Upper lobe of left lung (tissue), 4 donors: ENCODE data around the gene TACR3.

Source experiments
- EP300 ChIP-seq, 4 donors: sonication (generic); formaldehyde crosslinking; IDR thresholded peaks; one replicate each; pipeline ENCODE4 v1.5.1; 2017; ENCODE audit warnings: antibody characterized with exemption in 4 of 4, control low read depth in 2 of 4
- POLR2A ChIP-seq, 4 donors: fragments of 450-650 bp; IDR thresholded peaks; one replicate each; pipeline ENCODE4 v1.5.1; 2016 to 2017; ENCODE audit warnings: antibody characterized with exemption in 4 of 4, mild to moderate bottlenecking in 2 of 4
- POLR2AphosphoS5 ChIP-seq, 2 donors: sonication (generic); formaldehyde crosslinking; IDR thresholded peaks; one replicate each; pipeline ENCODE4 v1.5.1; 2017; ENCODE audit warnings: antibody characterized with exemption in 2 of 2
- TF ChIP-seq, protein P1 (sequence below), 6 experiments: fragments of 450-650 bp in 4 of 6; fragments of 200-600 bp in 2 of 6; sonication (generic) in 2 of 6; IDR thresholded peaks; one replicate each; pipeline ENCODE4 v1.5.1; 2016 to 2019; ENCODE audit warnings: antibody characterized with exemption in 6 of 6

GRCh38 chr4:103567591-103567990 is 152.2 kb downstream of the TACR3 start:
- no peak for TF ChIP-seq POLR2A (IDR thresholded peaks at IDR 0.05)
- TF ChIP-seq, protein P1, sequence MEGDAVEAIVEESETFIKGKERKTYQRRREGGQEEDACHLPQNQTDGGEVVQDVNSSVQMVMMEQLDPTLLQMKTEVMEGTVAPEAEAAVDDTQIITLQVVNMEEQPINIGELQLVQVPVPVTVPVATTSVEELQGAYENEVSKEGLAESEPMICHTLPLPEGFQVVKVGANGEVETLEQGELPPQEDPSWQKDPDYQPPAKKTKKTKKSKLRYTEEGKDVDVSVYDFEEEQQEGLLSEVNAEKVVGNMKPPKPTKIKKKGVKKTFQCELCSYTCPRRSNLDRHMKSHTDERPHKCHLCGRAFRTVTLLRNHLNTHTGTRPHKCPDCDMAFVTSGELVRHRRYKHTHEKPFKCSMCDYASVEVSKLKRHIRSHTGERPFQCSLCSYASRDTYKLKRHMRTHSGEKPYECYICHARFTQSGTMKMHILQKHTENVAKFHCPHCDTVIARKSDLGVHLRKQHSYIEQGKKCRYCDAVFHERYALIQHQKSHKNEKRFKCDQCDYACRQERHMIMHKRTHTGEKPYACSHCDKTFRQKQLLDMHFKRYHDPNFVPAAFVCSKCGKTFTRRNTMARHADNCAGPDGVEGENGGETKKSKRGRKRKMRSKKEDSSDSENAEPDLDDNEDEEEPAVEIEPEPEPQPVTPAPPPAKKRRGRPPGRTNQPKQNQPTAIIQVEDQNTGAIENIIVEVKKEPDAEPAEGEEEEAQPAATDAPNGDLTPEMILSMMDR (IDR thresholded peaks at IDR 0.05), result no peak
- no peak for TF ChIP-seq EP300 (IDR thresholded peaks at IDR 0.05)
- TF ChIP-seq POLR2AphosphoS5 (IDR thresholded peaks at IDR 0.05), result no peak
